Right kidney (tissue), 9 donors: ENCODE measurements around the gene IL15RA.

Experiments
- DNase-seq: peaks from one replicate; pipeline ENCODE4 v3.0.0-alpha.2; 2016
- long read RNA-seq, 8 donors: transcript quantifications; one replicate each; lab custom pipeline, GENCODE V29; 2026

Gene IL15RA
- long read RNA-seq, donor 1, partial matches to known transcripts = 0 of 2 reads
- long read RNA-seq, donor 1, other reads (novel, unspliced or antisense) = 0 of 2 reads
- long read RNA-seq, donor 2 = 0 reads
- long read RNA-seq, donor 3, partial matches to known transcripts = 0 of 1 reads
- long read RNA-seq, donor 3, other reads (novel, unspliced or antisense) = 0 of 1 reads
- long read RNA-seq, donor 4, partial matches to known transcripts = 0 of 1 reads
- long read RNA-seq, donor 4, other reads (novel, unspliced or antisense) = 0 of 1 reads
- long read RNA-seq, donor 5 = 0 reads
- long read RNA-seq, donor 6 = 0 reads
- long read RNA-seq, donor 7 = 0 reads
- long read RNA-seq, donor 8 = 0 reads

GRCh38 chr10:5977471-5978229, at the start of gene IL15RA:
Gene IL15RA, minus strand, starts transcription at chr10:5977543. Its CDS starts 51 bp downstream, at chr10:5977492.
- peak; percentile 89 for DNase-seq

GRCh38 chr10:6025683-6026255, 48.4 kb upstream of the IL15RA start:
- no peak for DNase-seq

DNA sequence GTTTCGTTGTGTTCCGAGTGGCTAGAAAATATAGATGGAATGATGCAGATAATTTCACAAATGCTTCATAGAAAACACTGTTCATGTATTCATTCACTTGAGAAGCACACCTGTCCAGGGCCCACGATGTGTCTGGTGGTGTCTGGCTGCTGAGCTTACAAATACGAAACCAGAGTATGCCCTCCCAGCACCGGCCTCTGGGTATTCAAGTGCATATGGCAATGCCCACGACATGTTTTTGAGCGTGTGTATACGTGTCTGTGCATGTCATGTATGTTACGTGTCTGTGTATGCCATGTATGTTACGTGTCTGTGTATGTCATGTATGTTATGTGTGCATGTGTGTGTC, 47.0 kb upstream of the IL15RA start:
- no peak for DNase-seq

- no peak for DNase-seq
Observed at GRCh38 chr10:6023661-6024333, 46.5 kb upstream of the IL15RA start.

DNA sequence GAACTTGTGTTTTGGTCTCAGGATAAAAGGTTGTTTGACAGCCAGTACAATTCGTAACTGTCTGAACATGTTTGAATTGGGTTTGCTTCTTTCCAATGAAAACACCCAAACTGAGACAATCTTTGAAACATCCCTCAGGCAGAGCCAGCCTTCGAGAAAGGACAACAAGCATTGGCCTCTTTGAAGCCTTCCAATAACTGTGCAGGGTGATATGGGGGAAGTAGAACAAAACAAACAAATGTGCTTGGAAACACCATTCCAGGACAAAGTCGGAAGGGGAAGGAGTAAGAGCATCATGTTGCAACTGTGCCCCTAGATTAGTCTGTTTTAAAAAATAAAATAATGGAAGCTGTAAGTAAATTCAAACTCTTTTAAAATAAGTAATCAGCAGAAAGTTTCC, 45.3 kb upstream of the IL15RA start:
- DNase-seq = no peak

GRCh38 chr10:6020826-6021225, 43.5 kb upstream of the IL15RA start:
- DNase-seq = no peak

- DNase-seq = no peak
Observed at GRCh38 chr10:6019796-6020195, 42.5 kb upstream of the IL15RA start.

GRCh38 chr10:6019010-6019782, 41.9 kb upstream of the IL15RA start:
- no peak for DNase-seq

- DNase-seq = no peak
Observed at GRCh38 chr10:6018422-6018821, 41.1 kb upstream of the IL15RA start.

GRCh38 chr10:6017781-6018354, 40.5 kb upstream of the IL15RA start:
- DNase-seq = no peak

- DNase-seq = peak; percentile 31
Observed at GRCh38 chr10:6014241-6014761, 37.0 kb upstream of the IL15RA start.

- DNase-seq = no peak
Observed at GRCh38 chr10:6013413-6014192, 36.3 kb upstream of the IL15RA start.

- no peak for DNase-seq
Observed at GRCh38 chr10:6012121-6012905, 35.0 kb upstream of the IL15RA start.

- DNase-seq = no peak
Observed at GRCh38 chr10:6011558-6011957, 34.2 kb upstream of the IL15RA start.

DNA sequence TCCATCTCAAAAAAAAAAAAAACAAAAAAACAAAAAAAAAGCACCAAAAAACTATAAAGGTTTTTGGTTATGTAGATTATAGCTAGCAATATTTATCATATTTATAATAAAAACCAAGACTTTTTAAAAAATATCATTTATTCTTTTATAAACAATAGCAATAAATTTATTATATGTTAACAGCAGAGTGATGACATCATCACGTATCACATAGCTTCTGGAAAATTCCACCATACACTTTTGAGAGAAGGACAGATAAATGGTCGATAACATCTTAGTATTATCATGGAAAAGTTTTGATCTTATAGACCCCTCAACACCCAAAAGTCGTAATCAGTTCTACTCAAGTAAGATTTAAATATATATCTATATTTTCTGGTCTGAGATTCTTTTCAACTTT, 33.2 kb upstream of the IL15RA start:
- DNase-seq = no peak

DNA sequence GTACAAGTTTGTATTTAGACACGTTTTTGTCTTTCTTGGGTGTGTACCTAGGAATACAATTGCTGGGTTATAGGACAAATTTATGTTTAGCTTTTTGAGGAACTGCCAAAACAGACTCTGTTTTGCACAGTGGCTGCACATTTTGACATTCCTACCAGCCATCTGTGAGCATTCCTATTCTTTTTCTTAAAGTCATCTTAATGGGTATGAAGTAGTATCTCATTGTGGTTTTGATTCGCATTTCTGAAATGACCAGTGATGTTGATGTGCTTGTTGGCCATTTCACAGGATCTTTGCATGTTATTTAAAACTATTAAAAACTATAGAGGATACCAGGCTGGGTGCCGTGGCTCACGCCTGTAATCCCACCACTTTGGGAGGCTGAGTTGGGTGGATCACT, 32.6 kb upstream of the IL15RA start:
- DNase-seq = no peak

- no peak for DNase-seq
Observed at GRCh38 chr10:6009150-6009549, 31.8 kb upstream of the IL15RA start.

DNA sequence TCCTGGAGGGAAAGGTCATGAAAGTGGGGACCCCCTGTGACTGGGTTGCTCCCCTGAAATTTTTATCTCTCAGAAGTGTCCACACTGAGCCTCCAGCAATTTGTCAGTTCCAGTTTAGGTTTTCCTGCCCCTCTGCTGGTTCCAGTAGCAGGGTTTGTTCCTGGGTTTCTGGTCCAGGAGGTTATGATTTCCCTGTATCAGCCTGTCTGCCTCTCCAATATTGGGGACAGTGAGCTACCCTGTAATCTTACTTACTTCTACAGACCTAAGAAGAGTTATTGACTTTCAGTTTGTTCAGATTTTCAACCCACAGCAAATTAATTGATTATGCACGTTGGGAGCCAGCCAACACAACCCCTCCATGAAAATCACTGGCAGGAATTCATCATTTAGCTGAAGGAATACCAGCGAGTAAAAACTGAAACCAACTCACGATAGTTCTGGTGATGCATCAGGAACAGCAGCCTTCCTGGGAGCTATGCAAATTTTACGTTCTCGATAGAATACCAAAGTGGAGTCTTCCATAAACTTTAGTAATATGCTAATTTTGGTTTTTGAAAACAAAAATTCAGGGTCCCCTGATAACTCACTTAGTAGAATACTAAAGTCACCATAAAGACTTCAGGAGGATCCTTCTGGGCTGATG, 31.3 kb upstream of the IL15RA start:
- DNase-seq = no peak

DNA sequence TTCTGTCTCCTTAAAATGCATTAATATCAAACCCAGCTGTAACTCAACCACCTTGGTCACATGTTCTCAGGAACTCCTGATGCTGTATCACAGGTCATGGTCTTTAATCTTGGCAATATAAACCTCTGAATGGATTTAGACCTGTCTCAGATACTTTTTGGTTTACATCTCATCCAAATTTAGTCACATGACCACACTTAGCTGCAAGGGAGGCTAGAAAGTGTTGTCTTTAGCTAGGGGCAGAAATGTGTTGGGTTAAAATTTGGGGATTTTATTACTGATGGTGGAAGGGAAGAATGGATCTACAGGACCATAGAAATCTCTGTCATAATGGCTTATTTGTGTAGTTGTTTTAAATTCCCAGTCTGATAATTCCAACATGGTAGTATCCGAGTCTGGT, 29.6 kb upstream of the IL15RA start:
- no peak for DNase-seq
